Activated B cell treated with CpG ODN at 0.5 μM for 24 hours (primary cell): ENCODE measurements around the gene ENPP3. TPM values are rescaled to one million over a fixed set of nuclear protein-coding genes. Genes with fewer than 3 reads are reported as not detected.

Experiments used
- ATAC-seq: fragments of 200-7000 bp; cut with Tn5 transposase; one replicate; pipeline ENCODE4 v1.10.0; 2021; ENCODE audit warnings: low read depth, mild to moderate bottlenecking, moderate library complexity
- CTCF ChIA-PET: fragments of 350-600 bp; sonication (Branson Sonifier 250); formaldehyde crosslinking; loops from one replicate; lab custom pipeline; 2021; ENCODE audit warnings: antibody characterized with exemption; lab: Charles Lee
- POLR2A ChIA-PET: fragments of 350-600 bp; sonication (Branson Sonifier 250); formaldehyde crosslinking; loops from one replicate; lab custom pipeline; 2021; ENCODE audit warnings: antibody characterized with exemption; lab: Charles Lee
- DNase-seq: peaks from one replicate; pipeline ENCODE4 v3.0.0; 2022
- H3K27ac Mint-ChIP-seq: one replicate; pipeline ENCODE4 v1.8.0; 2020; ENCODE audit warnings: mixed read lengths
- H3K27me3 Mint-ChIP-seq: one replicate; pipeline ENCODE4 v1.8.0; 2021; ENCODE audit warnings: mixed read lengths
- H3K36me3 Mint-ChIP-seq: one replicate; pipeline ENCODE4 v1.8.0; 2021; ENCODE audit warnings: low read depth, mixed read lengths
- H3K4me1 Mint-ChIP-seq: one replicate; pipeline ENCODE4 v1.8.0; 2021; ENCODE audit warnings: mixed read lengths
- H3K4me3 Mint-ChIP-seq: one replicate; pipeline ENCODE4 v1.8.0; 2020; ENCODE audit warnings: mild to moderate bottlenecking, mixed read lengths
- H3K9me3 Mint-ChIP-seq: one replicate; pipeline ENCODE4 v1.8.0; 2020; ENCODE audit warnings: mixed read lengths
- CTCF ChIP-seq: fragments of 200-600 bp; IDR thresholded peaks from one replicate; pipeline ENCODE4 v1.8.0; 2022; ENCODE audit warnings: antibody characterized with exemption, mild to moderate bottlenecking
- intact Hi-C: fragments of 100-400 bp; cut with micrococcal nuclease; formaldehyde crosslinking; loops from one replicate; pipeline ENCODE4 v1.15.1; 2024
- total RNA-seq: library from RNA; stranded (reverse); gene quantifications from 2 replicates; pipeline ENCODE4 v1.2.3, GENCODE V29; 2022

ENPP3 gene
- total RNA-seq, 1 donor from 2014 or later = 0.29 TPM

- peaks cover 3% of the 10 kb centered on the region for H3K9me3 Mint-ChIP-seq
- ATAC-seq (no peak), DNase-seq (no peak)
- H3K4me1 Mint-ChIP-seq = no peaks in the 10 kb centered on the region
- no peak overlapping the region for H3K4me3 Mint-ChIP-seq
- peaks cover 10% of the 10 kb centered on the region for H3K27me3 Mint-ChIP-seq
- intact Hi-C loops = no loop called here
- H3K27ac Mint-ChIP-seq = no peak overlapping the region
- no peaks in the 10 kb centered on the region for H3K36me3 Mint-ChIP-seq
- no peak for TF ChIP-seq CTCF
- POLR2A ChIA-PET = no interaction called here
- CTCF ChIA-PET = no interaction called here
Measured at GRCh38 chr6:131795366-131795765, 158.3 kb downstream of the ENPP3 start.

Other genes starting within 250 kb of the ENPP3 start
- not detected in 2 replicates for gene ARG1, start 64.1 kb upstream of the ENPP3 start, total RNA-seq
- 45.3 and 51.0 TPM in 2 replicates for gene MED23, start 9.1 kb upstream of the ENPP3 start, total RNA-seq
- not detected in 2 replicates for gene OR2A4, start 64.1 kb downstream of the ENPP3 start, total RNA-seq
- not detected in 2 replicates for gene CTAGE9, start 73.7 kb downstream of the ENPP3 start, total RNA-seq
- gene ENPP1, start 170.7 kb downstream of the ENPP3 start, total RNA-seq = 0.27 and 1.3 TPM in 2 replicates